ENCODE measurements around the gene SMARCD2.

SMARCD2 gene

GRCh38 chr17:63820963-63821561, 21.4 kb downstream of the SMARCD2 start:
- DNase-seq (ENCODE audit: extremely low read depth, low read depth): no peak
- TF ChIP-seq CTCF (IDR thresholded peaks at IDR 0.05; ENCODE audit: low read depth, low read length, missing control alignments): no peak
- H3K4me3 ChIP-seq (replicated peaks; ENCODE audit: low read depth, low read length): no peak overlapping the region

GRCh38 chr17:63819585-63820537, 22.6 kb downstream of the SMARCD2 start:
- no peak for DNase-seq (ENCODE audit: extremely low read depth, low read depth)
- no peak for TF ChIP-seq CTCF (IDR thresholded peaks at IDR 0.05; ENCODE audit: low read depth, low read length, missing control alignments)
- no peak overlapping the region for H3K4me3 ChIP-seq (replicated peaks; ENCODE audit: low read depth, low read length)

DNA sequence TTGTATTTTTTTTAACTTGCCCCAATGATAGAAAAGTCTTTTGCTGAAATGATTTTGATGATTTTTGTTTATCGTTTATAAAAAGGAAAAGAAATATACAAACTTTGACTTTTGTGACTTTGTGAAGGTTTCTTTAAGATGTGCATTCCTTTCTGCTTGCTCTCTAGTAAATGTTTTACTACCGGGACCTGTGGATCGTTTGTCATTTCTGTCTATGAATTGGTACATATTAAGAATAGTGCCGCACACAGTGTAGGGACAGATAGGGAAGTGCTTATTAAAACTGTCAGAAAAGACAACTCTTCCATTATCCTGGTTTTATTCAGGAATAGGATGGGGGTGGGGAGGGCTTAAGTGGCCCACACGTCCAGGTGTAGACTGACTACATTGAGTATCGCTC, 23.4 kb downstream of the SMARCD2 start:
- TF ChIP-seq CTCF (IDR thresholded peaks at IDR 0.05; ENCODE audit: low read depth, low read length, missing control alignments): no peak
- no peak overlapping the region for H3K4me3 ChIP-seq (replicated peaks; ENCODE audit: low read depth, low read length)
- DNase-seq (ENCODE audit: extremely low read depth, low read depth): no peak

GRCh38 chr17:63817736-63818385, 24.6 kb downstream of the SMARCD2 start:
- no peak overlapping the region for H3K4me3 ChIP-seq (replicated peaks; ENCODE audit: low read depth, low read length)
- DNase-seq (ENCODE audit: extremely low read depth, low read depth): no peak
- no peak for TF ChIP-seq CTCF (IDR thresholded peaks at IDR 0.05; ENCODE audit: low read depth, low read length, missing control alignments)

- TF ChIP-seq CTCF (IDR thresholded peaks at IDR 0.05; ENCODE audit: low read depth, low read length, missing control alignments): no peak
- DNase-seq (ENCODE audit: extremely low read depth, low read depth): no peak
- no peak overlapping the region for H3K4me3 ChIP-seq (replicated peaks; ENCODE audit: low read depth, low read length)
Observed at GRCh38 chr17:63816669-63817068, 25.8 kb downstream of the SMARCD2 start.

DNA sequence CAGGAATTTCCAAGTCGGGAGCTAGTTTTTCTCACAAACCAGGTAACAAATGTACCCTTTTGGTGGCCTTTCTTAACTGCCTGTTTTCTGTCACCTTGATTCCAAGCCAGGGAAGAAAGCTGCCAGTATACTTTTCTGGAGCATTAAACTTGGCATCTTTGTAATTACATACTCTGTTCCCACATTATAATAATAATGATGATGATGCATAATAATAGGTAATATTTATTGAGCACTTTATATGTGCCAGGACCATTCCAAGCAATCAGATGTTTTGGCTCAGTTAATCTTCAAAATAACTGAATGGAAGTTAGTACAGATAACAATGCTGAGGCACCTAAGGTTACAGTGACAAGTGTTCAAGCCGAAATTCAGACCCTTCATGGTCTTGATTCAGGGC, 26.4 kb downstream of the SMARCD2 start:
- no peak for TF ChIP-seq CTCF (IDR thresholded peaks at IDR 0.05; ENCODE audit: low read depth, low read length, missing control alignments)
- DNase-seq (ENCODE audit: extremely low read depth, low read depth): no peak
- no peak overlapping the region for H3K4me3 ChIP-seq (replicated peaks; ENCODE audit: low read depth, low read length)
